Tibial nerve (tissue), 3 donors: ENCODE data around the gene PRKG1.

Experiments
- POLR2A ChIP-seq, 2 donors: fragments of 450-650 bp; IDR thresholded peaks; one replicate each; pipeline ENCODE4 v1.6.1; 2017; ENCODE audit warnings: antibody characterized with exemption in 2 of 2, mild to moderate bottlenecking in 2 of 2, moderate library complexity in 2 of 2
- TF ChIP-seq, protein P1 (sequence below), 5 experiments: fragments of 200-600 bp in 3 of 5; fragments of 450-650 bp in 2 of 5; sonication (generic) in 3 of 5; IDR thresholded peaks; one replicate each; pipeline ENCODE4 v1.5.1; 2016 to 2019; ENCODE audit warnings: antibody characterized with exemption in 5 of 5, mild to moderate bottlenecking in 3 of 5, moderate library complexity in 2 of 5

DNA sequence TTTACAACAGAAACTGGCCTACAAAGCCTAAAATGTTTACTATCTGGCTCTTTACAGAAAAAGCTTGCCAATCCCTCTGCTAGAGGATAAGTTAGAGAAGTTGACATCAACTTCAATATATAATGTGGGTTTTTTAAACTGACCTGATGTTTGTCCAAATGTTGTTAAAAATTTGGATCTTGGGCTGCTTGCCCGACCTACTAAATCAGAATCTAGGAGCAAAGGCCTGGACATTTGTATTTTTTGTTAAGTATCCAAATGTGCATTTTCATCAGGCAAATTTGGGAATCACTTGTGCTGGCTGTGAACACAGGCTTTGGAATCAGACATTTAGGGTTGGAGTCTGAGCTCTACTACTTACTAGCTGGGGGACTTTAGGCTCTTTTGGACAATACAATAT is 877.8 kb downstream of the PRKG1 start:
- TF ChIP-seq, protein P1, sequence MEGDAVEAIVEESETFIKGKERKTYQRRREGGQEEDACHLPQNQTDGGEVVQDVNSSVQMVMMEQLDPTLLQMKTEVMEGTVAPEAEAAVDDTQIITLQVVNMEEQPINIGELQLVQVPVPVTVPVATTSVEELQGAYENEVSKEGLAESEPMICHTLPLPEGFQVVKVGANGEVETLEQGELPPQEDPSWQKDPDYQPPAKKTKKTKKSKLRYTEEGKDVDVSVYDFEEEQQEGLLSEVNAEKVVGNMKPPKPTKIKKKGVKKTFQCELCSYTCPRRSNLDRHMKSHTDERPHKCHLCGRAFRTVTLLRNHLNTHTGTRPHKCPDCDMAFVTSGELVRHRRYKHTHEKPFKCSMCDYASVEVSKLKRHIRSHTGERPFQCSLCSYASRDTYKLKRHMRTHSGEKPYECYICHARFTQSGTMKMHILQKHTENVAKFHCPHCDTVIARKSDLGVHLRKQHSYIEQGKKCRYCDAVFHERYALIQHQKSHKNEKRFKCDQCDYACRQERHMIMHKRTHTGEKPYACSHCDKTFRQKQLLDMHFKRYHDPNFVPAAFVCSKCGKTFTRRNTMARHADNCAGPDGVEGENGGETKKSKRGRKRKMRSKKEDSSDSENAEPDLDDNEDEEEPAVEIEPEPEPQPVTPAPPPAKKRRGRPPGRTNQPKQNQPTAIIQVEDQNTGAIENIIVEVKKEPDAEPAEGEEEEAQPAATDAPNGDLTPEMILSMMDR (IDR thresholded peaks at IDR 0.05), result no peak
- no peak for TF ChIP-seq POLR2A (IDR thresholded peaks at IDR 0.05)
